NCI-H774 (cell line): ENCODE measurements around the gene IL9R.
"Not testable (repeated sequence)": the region's sequence is repeated elsewhere in the genome, so short reads cannot be mapped to it uniquely, and the experiment has no call there.

Experiments
- DNase-seq: peaks from one replicate; lab custom pipeline; 2025; lab: John Stamatoyannopoulos, UW

The IL9R gene

DNA sequence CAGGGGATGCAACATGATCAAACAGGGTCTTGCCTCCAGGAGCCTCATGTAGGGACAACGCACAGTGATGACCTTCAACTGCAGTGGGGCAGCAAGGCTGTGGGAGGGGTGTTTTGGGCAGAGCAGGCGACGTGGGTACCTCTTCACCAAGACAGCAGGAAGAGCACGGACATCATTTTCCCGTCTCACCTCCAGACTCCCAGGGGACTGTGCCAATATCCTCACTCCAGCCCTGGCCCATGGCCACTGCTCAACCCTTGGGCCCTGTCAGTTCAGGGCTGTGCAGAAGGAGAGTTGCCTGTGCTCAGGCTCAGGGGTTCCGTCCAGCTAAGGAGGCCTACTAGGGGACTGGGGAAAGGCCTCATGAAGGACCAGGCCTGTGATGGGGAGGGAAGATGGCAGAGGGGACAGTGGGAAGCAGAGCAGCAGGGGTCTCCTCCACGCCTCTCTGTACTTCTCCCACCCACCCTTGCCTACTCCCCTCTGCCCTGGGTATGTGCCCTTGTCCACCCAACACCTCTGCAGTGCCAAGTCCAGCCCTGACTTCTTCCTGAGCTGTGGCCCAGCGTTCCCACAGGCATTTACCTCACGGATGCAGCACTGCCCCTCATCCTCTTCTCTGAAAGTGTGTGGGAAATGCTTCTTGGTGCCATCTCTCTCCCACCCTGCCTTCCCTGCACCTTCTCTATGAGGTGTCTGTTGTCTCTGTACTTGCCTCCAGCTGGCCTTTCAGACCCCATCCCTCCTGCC is 1.4 kb downstream of the IL9R start:
- DNase-seq = no peak

DNA sequence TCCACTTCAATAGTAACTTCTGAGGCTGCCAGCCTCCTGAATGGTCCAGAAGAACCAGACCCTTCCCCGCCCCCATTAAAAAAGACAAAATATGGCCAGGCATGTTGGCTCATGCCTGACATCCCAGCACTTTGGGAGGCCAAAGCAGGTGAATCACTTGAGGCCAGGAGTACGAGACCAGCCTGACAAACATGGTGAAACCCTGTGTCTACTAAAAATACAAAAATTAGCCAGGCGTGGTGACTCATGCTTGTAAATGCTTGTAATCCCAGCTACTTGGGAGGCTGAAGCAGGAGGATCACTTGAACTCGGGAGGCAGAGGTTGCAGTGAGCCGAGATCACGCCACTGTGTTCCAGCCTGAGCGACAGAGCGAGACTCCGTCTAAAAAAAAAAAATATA is 2.3 kb downstream of the IL9R start:
- DNase-seq = not testable (repeated sequence)

DNA sequence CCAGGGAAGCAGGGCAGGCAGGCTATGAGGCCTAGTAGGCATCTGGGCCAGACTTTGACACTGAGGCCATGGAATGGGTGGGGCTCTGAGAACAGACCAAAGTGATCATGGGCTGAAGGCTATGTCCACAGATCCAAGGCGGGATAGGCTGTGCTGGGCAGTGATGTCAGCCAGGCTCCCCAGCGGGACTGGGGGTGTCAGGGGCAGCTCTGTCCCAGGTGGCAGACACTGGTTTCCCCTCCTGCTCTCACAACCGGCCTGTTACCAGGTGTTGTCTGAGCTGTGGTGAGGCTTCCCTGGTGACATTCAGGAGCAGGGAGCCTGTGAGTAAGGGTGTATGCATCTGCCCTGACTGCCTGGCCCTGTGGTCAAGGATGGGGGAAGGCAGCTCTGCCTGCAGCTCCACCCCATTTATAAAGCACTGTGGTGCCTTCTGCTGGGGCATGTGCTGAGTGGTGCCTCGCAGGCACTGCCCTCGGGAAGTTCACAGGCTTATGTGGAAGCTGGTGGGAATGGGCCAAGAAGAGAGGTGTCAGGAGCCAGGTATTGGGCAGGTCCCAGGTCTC is 2.9 kb downstream of the IL9R start:
- no peak for DNase-seq

DNA sequence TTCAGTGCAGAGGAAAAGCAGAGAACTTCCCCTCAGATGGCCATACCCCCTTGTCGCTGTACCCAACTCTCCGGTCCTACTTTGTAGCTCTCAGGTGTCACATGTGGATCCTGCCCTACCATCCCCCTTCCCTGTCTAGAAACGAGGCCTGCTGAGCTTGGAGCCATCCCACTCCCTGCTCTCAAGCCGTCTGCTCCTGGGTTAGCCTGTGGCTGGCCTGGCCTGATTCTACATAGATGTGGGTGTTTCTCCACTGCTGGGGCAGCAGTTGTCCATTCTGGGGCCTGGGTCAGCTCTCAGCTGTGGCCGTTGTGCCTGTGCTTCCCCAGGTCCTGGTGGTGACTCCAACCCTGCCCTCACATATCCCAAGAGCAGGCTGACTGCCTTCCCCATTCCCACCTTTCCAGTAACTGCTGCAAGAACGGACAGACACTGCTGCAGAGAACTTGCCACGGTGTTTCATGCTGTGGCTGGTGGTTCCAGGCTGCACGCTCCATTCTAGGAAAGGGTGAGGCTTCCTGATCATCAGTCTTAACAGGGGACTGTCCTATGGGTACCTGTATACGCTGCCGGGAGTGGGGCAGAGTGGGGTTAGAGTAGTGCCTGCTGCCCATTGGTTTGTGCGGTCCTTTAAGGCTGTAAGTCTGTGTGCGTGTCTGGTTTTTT is 3.6 kb downstream of the IL9R start:
- DNase-seq = no peak

DNA sequence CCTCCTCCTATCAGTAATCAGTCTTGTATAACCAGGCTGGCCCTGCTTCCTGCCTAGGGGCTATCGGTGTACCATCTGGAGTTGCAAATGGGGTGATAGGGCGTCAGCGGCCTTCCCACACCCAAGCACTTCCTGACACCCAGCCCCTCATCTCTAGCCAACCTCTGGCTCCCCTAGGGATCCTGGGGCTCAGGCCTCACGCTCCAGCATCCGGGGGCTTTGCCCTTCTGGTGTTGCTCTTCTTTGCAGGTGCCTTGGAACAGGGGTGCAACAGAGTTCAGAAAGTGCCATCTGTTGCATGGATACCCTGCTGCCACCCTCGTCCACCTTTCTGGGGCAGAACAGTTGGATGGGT is 4.1 kb downstream of the IL9R start:
- DNase-seq = no peak

DNA sequence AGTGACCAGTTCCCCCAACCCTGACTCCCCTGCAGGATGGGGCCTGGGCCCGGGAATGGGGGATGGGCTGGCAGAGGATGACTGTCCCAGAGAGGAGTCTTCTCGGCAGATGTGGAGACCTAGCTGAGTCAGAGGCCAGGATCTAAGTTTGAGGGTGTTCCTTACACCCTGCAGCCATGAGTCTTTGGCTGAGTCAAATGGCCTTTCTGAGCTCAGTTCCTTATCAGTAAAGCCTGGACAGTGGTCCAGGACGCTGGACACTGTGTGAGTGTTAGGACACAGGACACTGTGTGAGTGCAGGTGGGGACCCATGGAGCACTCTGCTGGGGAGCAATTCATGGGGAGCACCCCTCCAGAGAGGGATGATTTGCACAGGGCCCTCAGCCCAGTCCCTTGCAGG is 5.0 kb downstream of the IL9R start:
- DNase-seq = no peak

DNA sequence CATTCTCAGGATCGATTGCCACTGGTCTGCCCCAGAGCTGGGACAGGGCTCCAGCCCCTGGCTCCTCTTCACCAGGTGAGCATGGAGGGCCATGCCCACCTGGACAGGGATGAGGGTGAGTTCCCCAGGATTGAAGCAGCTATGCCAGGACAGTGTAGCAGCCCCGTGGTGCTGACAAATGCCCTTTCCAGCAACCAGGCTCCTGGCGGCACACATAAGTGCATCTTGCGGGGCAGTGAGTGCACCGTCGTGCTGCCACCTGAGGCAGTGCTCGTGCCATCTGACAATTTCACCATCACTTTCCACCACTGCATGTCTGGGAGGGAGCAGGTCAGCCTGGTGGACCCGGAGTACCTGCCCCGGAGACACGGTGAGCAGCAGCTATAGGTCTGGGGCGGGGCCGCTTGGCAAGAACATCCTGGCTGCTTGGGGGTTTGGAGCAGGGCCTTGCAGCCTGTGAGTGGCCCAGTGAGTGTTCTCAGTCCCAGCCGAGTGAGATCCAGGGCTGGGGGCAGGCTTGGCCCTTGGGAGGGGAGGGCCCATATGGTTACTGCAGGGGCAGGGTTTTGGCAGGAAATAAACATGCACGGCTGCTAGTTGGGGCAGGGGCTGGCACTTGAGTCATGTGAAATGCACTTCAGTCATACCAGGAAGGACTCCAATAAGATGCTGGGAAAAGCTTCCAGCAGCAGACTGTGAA is 6.1 kb downstream of the IL9R start:
- no peak for DNase-seq

DNA sequence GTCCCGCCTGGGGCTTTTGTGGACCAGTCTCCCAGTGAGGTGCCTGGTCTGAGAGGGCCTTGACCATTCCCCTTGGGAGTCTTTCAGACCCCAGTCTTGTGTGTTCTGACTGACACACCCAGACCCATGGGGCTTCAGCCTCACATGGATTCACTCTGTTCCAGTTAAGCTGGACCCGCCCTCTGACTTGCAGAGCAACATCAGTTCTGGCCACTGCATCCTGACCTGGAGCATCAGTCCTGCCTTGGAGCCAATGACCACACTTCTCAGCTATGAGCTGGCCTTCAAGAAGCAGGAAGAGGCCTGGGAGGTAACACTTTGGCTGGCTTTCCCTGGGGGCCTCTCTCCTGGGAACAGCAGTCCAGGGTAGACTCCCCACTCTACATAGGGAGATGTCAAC is 6.8 kb downstream of the IL9R start:
- DNase-seq = no peak

DNA sequence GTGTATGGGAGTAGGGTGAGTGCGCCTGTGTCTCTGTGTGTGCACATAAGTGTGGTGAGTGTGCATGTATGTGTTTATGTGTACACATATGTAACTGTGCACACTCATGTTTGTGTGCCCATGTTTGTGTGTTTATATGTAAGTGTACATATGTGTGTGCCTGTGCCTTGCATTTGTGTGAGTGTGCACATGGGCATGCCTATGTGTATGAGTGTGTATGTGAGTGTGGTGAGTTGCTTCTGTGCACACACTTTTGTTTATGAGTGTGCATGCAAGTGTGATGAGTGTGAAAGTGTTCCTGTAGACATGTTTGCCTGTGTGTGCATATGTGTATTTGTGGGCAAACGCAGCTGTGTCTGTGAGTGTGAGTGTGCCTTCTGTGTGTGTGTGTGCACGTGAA is 7.2 kb downstream of the IL9R start:
- DNase-seq = no peak

DNA sequence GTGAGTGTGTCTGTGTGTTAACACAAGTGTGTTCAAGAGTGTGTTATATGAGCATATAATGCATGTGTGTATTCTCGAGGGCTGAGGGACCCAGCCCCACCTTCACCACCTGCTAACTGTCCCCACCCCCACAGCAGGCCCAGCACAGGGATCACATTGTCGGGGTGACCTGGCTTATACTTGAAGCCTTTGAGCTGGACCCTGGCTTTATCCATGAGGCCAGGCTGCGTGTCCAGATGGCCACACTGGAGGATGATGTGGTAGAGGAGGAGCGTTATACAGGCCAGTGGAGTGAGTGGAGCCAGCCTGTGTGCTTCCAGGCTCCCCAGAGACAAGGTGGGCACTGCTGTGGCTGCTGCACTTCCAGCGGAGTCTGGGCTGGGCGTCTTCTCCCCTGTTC is 7.6 kb downstream of the IL9R start:
- DNase-seq = no peak

DNA sequence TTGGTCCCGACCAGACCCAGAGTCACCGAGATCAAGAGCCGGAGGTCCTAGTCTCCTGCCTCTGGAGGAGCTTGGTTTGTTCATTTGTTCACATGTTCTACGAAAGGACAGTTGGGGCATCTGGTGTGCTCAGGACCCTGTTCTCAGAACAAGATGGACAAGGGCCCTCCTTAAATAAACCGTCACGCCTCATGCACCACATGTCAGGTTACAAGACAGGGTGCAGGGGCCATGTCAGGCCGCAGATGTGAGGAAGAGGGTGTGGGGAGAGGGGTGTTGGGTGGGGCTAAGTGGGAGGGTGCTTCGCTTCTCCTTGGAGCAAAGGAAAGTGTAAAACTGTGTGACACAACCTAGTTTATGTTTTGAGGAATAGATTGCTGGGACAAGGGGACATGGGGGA is 9.0 kb downstream of the IL9R start:
- not testable (repeated sequence) for DNase-seq

DNA sequence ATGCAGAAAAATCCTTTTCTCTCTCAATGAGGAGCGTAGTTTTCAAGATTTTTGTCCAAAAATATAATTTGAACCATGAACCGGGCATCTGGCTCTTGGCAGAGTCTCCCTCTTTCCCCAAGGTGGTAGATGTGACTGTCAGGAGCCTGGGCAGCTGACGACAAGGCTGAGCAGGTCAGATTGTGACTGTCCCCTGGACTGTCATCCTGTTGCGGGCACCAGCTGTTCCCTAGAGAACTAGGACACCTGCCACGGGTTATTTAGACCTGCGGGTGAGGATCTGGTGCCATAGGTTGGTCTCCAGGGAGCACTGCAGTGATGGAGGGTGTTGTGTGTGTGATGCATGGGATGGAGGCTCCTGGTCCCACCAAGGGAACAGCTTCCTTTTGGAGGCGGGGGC is 10.9 kb downstream of the IL9R start:
- not testable (repeated sequence) for DNase-seq

DNA sequence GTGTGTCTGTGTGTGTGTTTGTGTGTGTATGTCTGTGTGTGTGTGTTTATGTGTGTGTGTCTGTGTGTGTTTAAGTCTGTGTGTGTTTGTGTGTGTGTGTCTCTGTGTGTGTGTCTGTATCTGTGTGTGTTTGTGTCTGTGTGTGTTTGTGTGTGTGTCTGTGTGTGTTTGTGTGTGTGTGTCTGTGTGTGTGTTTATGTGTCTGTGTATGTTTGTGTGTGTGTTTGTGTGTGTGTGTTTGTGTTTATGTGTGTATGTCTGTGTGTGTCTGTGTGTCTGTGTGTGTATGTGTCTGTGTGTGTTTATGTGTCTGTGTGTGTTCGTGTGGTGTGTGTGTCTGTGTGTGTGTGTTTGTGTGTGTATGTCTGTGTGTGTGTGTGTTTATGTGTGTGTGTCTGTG is 11.4 kb downstream of the IL9R start:
- DNase-seq = no peak

DNA sequence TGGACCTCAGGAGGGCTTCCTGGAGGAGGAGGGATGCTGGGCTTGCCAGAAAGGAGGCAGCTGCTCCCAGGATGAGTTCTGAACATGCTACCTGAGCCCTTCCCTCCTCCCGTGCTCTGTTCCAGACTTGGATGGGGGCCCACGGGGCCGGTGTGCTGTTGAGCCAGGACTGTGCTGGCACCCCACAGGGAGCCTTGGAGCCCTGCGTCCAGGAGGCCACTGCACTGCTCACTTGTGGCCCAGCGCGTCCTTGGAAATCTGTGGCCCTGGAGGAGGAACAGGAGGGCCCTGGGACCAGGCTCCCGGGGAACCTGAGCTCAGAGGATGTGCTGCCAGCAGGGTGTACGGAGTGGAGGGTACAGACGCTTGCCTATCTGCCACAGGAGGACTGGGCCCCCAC is 12.2 kb downstream of the IL9R start:
- DNase-seq = not testable (repeated sequence)

DNA sequence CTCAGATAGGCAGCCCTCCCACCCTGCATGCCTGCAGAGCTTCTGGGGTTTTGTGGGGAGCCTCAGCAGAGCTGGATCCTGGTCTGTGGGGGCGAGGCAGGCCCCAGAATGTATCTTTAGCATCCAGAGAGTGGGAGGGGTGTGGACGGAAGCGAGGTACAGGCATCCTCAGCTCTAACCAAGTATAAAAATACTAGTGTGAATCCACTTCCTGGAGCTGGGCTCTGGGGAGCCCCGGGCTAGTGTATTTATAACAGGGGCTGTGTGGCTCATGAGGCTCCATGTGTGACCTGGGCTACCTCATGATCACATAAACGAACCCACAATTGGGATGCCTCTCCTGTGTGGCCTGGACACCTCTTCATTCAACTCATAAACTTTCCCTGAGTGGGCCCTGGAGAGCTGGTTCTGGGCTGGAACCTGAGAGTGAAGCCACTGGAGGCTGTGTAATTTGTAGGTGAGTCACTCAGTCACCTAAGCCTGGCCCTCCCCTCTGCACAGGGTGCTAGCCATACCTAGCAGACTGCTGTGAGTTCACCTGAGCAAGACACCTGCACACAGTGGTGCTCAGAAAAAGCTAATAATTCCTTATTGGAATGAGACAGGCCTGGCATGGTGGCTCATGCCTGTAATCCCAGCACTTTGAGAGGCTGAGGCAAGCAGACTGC is 15.9 kb downstream of the IL9R start:
- DNase-seq = not testable (repeated sequence)

DNA sequence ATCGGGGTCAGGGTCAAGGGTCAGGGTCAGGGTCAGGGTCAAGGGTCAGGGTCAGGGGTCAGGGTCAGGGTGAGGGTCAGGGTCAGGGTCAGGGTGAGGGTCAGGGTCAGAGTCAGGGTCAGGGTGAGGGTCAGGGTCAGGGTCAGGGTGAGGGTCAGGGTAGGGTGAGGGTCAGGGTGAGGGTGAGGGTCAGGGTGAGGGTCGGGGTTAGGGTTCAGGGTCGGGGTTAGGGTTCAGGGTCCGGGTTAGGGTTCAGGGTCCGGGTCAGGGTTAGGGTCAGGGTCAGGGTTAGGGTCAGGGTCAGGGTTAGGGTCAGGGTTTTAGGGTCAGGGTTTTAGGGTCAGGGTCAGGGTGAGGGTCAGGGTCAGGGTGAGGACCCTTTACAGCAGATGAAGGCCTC is 22.4 kb downstream of the IL9R start:
- DNase-seq = not testable (repeated sequence)

DNA sequence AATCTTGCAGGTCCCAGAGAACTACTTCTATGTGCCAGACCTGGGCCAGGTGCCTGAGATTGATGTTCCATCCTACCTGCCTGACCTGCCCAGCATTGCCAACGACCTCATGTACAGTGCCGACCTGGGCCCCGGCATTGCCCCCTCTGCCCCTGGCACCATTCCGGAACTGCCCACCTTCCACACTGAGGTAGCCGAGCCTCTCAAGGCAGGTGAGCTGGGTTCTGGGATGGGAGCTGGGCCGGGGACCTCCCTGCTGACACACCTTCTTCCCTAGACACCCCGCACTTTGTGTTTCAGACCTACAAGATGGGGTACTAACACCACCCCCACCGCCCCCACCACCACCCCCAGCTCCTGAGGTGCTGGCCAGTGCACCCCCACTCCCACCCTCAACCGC is 25.5 kb downstream of the IL9R start:
- DNase-seq = not testable (repeated sequence)

DNA sequence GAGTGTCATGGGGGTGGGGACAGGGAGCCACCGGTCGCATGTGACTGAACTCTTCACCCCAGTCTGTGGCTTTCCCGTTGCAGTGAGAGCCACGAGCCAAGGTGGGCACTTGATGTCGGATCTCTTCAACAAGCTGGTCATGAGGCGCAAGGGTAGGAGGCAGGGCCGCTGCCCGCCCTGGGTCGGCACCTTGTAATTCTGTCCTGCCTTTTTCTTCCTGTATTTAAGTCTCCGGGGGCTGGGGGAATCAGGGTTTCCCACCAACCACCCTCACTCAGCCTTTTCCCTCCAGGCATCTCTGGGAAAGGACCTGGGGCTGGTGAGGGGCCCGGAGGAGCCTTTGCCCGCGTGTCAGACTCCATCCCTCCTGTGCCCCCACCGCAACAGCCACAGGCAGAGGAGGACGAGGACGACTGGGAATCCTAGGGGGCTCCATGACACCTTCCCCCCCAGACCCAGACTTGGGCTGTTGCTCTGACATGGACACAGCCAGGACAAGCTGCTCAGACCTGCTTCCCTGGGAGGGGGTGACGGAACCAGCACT is 27.5 kb downstream of the IL9R start:
- DNase-seq = not testable (repeated sequence)

DNA sequence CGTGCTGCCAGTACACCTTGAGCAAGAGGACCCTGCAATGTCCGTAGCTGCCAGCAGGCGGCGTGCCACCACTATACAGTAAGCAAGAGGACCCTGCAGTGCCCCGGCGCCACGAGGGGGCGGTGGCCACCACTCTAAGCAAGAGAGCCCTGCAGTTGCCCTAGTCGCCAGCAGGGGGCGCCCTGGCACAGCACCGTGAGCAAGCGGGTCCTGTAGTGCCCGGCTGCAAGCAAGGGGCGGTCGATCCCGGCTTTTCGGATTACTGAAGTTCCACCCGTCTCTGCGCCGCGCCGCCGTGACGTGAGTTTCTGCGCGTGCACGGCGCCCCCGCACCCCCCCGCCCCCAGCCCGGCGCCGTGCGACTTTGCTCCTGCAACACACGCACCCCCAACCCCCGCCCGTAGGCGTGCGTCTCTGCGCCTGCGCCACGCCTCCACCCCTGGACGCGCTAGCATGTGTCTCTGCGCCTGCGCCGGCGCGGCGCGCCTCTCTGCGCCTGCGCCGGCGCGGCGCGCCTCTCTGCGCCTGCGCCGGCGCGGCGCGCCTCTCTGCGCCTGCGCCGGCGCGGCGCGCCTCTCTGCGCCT is 31.2 kb downstream of the IL9R start:
- not testable (repeated sequence) for DNase-seq

DNA sequence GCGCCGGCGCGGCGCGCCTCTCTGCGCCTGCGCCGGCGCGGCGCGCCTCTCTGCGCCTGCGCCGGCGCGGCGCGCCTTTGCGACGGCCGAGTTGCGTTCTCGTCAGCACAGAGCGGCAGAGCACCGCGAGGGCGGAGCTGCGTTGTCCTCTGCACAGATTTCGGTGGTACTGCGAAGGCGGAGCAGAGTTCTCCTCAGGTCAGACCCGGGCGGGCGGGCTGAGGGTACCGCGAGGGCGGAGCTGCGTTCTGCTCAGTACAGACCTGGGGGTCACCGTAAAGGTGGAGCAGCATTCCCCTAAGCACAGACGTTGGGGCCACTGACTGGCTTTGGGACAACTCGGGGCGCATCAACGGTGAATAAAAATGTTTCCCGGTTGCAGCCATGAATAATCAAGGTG is 31.8 kb downstream of the IL9R start:
- DNase-seq = not testable (repeated sequence)

DNA sequence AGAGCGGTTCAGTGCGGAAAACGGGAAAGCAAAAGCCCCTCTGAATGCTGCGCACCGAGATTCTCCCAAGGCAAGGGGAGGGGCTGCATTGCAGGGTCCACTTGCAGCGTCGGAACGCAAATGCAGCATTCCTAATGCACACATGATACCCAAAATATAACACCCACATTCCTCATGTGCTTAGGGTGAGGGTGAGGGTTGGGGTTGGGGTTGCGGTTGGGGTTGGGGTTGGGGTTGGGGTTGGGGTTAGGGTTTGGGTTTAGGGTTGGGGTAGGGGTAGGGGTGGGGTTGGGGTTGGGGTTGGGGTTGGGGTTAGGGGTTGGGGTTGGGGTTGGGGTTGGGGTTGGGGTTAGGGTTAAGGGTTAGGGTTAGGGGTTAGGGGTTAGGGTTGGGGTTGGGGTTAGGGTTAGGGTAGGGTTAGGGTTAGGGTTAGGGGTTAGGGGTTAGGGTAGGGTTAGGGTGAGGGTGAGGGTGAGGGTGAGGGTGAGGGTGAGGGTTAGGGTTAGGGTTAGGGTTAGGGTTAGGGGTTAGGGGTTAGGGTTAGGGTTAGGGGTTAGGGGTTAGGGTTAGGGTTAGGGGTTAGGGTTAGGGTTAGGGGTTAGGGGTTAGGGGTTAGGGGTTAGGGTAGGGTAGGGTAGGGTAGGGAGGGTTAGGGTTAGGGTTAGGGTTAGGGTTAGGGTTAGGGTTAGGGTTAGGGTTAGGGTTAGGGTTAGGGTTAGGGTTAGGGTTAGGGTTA is 32.4 kb downstream of the IL9R start:
- not testable (repeated sequence) for DNase-seq
